ENCODE measurements around the gene PAQR8. TPM values are rescaled to one million over a fixed set of nuclear protein-coding genes. Genes with fewer than 3 reads are reported as not detected.
"Not testable (repeated sequence)": the region's sequence is repeated elsewhere in the genome, so short reads cannot be mapped to it uniquely, and the experiment has no call there.

Gene PAQR8
- total and polyA plus RNA-seq, 2 of the 13 experiments (the other 11 are each of a cell fraction or from before 2014, with no cell fraction given), result 37.7 to 50.7 TPM

- H3K4me2 ChIP-seq (ENCODE audit: low read depth, low read length); H3K9ac ChIP-seq (ENCODE audit: insufficient read depth, low read depth, low read length); FAIRE-seq; H2AFZ ChIP-seq (ENCODE audit: low read length); H3K79me2 ChIP-seq (ENCODE audit: insufficient read depth, low read length); POLR2A ChIA-PET; H4K20me1 ChIP-seq (ENCODE audit: insufficient read depth, low read length); ATAC-seq; CTCF ChIA-PET (ENCODE audit: low intra/inter-chr PET ratio, low total read pairs); H3K36me3 ChIP-seq (replicated peaks in 1 of 2; ENCODE audit: control insufficient read depth in 1 of 2, insufficient read depth in 2 of 2, low read length in 2 of 2); DNase-seq (ENCODE audit: low spot score); H3K4me3 ChIP-seq (replicated peaks in 1 of 3; ENCODE audit: insufficient read depth in 1 of 3, low read depth in 2 of 3, low read length in 3 of 3); H3K27ac ChIP-seq (ENCODE audit: extremely low read length, insufficient read depth, low read length); intact Hi-C loops (cut with micrococcal nuclease; ENCODE audit: unreplicated experiment); H3K27me3 ChIP-seq (ENCODE audit: control insufficient read depth in 1 of 2, insufficient read depth in 2 of 2, low read length in 2 of 2); H3K9me3 ChIP-seq (ENCODE audit: low read length); H3K4me1 ChIP-seq (ENCODE audit: insufficient read depth, low read length); in situ Hi-C loops (cut with HindIII; ENCODE audit: extremely low pct_ligation_motif_present, low pct_unique_long_range_greater_than_20kb); BruUV-seq (replicated peaks): not testable (repeated sequence)
- 82% methylated on average over 4 of the region's 4 CpGs for WGBS (ENCODE audit: low lambda C conversion rate)
Measured at GRCh38 chr6:52433294-52433693, 71.3 kb downstream of the PAQR8 start.

GRCh38 chr6:52435345-52435744, 73.4 kb downstream of the PAQR8 start:
- ChIA-PET POLR2A (no interaction called here), CTCF (ENCODE audit: low intra/inter-chr PET ratio, low total read pairs) (no interaction called here)
- H3K9me3 ChIP-seq (ENCODE audit: low read length), result no peaks in the 10 kb centered on the region
- in situ Hi-C loops (cut with HindIII; ENCODE audit: extremely low pct_ligation_motif_present, low pct_unique_long_range_greater_than_20kb) (no loop called here), intact Hi-C loops (cut with micrococcal nuclease; ENCODE audit: unreplicated experiment) (no loop called here)
- H4K20me1 ChIP-seq (ENCODE audit: insufficient read depth, low read length), result no peaks in the 10 kb centered on the region
- H2AFZ ChIP-seq (ENCODE audit: low read length), result no peak overlapping the region
- no peaks in the 10 kb centered on the region for H3K79me2 ChIP-seq (ENCODE audit: insufficient read depth, low read length)
- no peak for DNase-seq (ENCODE audit: low spot score)
- no peaks in the 10 kb centered on the region for H3K4me1 ChIP-seq (ENCODE audit: insufficient read depth, low read length)
- FAIRE-seq, result no peak
- H3K9ac ChIP-seq (ENCODE audit: insufficient read depth, low read depth, low read length), result no peak overlapping the region
- peaks cover 0 to 1% of the 10 kb centered on the region in 2 experiments; a peak in 3 of 5 replicates for H3K36me3 ChIP-seq (replicated peaks in 1 of 2; ENCODE audit: control insufficient read depth in 1 of 2, insufficient read depth in 2 of 2, low read length in 2 of 2)
- no peaks in the 10 kb centered on the region for H3K27me3 ChIP-seq (ENCODE audit: control insufficient read depth in 1 of 2, insufficient read depth in 2 of 2, low read length in 2 of 2)
- WGBS (ENCODE audit: low lambda C conversion rate), result 98% methylated on average over 1 of the region's 1 CpG
- H3K4me2 ChIP-seq (ENCODE audit: low read depth, low read length), result no peak overlapping the region
- no peak for ATAC-seq
- H3K27ac ChIP-seq (ENCODE audit: extremely low read length, insufficient read depth, low read length), result no peak overlapping the region
- no peak overlapping the region for H3K4me3 ChIP-seq (replicated peaks in 1 of 3; ENCODE audit: insufficient read depth in 1 of 3, low read depth in 2 of 3, low read length in 3 of 3)
- no TSS peak for BruUV-seq (replicated peaks)
- TF ChIP-seq ZBTB26 (CRISPR knock-in tag; IDR thresholded peaks at IDR 0.05; ENCODE audit: borderline replicate concordance) (no peak), JUNB (CRISPR knock-in tag; IDR thresholded peaks at IDR 0.05; ENCODE audit: borderline replicate concordance) (no peak), ARID3A (IDR thresholded peaks at IDR 0.05; ENCODE audit: low read depth, low read length) (no peak), ZNF646 (CRISPR knock-in tag; IDR thresholded peaks at IDR 0.05) (no peak), HMG20A (CRISPR knock-in tag; IDR thresholded peaks at IDR 0.05; ENCODE audit: borderline replicate concordance) (no peak), ZNF225 (CRISPR knock-in tag; IDR thresholded peaks at IDR 0.05) (no peak), GLMP (CRISPR knock-in tag; IDR thresholded peaks at IDR 0.05; ENCODE audit: borderline replicate concordance) (no peak)
